GM18861 (cell line): ENCODE results near the gene BNC2.
"Not testable (repeated sequence)": the region's sequence is repeated elsewhere in the genome, so short reads cannot be mapped to it uniquely, and the experiment has no call there.

Source experiments
- ATAC-seq: cut with Tn5 transposase; IDR thresholded peaks from one replicate; pipeline ENCODE4 v1.9.1; 2021; ENCODE audit not compliant: unreplicated experiment

BNC2 gene

DNA sequence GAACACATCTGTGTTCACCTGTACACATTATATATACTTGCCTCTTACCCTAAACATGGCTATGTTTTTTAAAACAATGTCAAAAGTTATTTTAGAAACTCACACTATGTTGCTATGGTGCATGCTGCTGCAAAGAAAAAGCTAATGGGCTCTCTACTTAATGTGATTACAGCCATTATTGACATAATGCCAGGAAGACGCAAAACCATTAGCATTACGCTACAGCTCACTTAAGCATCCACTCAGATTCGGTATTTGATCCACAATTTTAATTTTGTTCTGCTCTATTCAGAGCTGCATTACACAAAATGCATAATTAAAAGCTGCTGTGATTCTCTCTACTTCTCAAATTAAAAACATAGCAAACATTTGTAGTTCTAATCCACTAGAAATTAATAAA is 395.2 kb downstream of the BNC2 start:
- no peak for ATAC-seq

DNA sequence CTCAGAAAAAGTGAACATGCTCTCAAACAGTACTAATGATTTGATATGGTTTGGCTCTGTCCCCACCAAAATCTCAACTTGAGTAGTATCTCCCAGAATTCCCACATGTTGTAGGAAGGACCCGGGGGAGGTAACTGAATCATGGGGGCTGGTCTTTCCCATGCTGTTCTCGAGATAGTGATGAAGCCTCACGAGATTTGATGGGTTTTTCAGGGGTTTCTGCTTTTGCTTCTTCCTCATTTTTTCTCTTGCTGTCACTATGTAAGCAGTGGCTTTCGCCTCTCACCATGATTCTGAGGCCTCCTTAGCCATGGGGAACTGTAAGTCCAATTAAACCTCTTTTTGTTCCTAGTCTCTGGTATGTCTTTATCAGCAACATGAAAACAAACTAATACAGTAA is 401.3 kb downstream of the BNC2 start:
- ATAC-seq, result no peak

DNA sequence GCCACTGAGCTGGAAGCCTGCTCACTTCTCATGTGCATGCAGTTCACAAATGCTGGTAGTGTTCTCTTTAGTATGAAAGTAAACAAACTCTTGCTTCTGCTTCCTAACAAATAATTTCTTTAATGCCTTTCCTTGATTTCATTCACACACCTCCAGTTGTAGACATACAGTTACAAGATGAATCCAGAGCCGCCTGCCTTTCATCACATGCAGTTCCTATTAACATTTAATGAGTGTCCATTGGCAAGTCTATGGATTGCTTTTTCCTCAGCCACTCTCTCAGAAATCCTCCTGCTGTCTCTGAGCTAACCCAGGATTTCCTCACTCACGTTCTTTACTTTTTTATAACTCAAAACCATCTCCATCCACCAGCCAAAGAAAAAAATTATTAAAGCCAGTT is 408.6 kb downstream of the BNC2 start:
- no peak for ATAC-seq

DNA sequence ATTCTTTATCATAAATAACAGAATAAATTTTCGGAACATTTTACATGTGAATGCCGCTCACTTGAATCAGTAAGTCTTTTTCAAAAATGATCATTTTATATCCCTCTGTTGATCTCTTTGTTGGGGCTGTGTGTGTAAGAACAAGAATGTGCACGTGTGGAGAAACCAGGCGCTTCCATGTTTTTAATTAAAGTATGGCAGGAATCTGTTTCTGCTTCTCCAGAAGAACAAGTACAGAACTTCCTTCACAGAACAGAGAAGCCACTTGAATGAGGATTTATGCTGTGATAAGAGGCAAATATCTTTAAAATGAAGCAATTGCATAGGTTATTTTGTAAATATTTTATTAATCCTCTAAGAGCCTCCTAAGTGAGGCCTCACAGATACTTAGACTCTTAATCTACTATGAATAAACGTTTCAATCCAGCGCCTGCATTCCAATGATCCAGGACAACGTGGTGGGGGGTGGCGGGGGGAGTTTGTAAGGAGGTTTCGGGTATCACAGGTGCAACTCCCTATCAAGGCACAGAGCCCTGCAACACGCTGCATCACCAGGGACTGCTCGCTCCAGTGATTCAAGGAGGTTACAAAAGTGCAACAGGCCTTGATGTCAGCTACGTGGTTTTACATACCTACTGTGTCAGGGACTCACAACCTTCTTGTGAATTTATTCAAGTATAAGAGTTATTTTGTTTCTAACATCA is 409.2 kb downstream of the BNC2 start:
- ATAC-seq, result no peak

DNA sequence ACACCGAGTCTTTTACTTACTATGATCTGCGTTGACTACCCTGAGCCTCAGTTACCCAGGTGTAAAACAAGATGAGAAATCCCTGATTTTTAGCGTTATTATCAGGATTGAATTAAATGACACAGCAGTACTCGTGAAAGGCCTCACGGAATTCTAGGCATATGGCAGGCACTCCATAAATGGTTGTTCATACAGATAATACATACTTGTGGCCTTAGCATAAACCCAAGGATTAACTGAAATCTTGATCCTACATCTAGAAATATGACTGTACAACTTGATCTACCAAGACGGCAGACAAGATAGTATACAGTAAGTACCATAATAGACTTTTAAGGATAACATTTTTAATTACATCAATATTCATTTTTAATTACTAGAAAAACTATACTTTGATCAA is 409.8 kb downstream of the BNC2 start:
- no peak for ATAC-seq

DNA sequence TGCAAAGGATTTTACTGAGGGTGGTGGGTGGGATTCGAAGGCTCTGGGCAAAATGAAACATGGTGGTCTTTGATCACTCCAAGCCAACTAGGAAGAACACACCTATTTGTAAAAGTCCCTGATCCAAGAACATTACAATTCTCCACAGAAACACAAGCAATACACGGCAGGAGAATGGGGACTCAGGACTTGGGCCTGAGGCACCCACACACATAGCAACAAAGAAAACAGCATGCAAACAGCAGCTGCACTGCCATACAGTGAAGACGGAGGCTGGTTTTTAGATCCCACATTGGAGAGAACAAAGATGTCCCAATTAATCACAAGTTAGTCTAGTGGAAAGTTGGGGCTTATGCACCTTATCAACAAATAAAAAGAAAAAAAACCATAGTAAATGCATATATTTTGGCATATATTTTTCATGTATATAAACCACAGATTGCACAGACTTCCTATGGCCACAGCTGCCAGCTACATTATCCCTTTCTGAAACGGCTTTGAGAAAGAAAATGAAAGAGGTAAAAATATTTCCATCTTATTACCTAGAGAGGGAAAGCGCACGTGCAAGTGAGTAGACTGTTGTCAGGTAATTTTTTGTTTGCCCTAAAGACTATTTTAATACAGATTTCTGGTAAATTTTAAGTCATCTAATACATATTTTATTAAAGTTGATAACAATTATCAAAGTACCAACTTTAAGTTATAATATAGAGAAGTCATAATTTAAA is 410.9 kb downstream of the BNC2 start:
- ATAC-seq, result no peak

DNA sequence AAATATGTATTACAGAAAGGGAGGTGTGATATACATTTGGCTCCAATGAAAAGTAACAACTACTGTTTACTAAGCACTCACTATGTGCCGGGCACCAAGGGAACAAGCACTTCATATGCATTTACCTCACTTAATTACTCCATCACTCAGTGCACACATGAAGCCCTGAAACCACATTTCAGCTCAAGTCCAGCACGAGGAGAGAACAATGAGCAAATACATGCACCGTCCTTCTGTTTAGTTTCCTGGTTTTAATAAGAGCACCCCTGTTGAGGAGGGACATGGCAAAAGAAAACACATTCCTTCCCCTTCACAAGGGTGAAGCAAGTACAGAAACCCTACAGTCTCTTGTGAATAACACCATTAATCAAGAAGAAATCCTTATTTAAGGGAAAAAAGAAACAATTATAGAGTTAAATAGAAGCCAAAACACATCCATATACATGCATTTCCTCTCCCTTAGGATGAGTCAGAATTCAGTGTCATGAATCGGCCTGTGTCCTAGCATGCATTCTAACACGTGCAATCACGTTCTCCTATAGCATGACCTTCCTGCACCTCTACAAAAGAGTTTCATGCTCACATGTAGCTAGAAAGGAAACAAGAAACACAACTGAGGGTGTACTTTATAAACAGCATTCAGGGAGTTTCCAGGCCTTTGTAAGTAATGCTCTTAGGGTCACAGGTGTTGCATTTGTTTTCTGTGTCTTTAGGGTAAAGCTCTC is 411.6 kb downstream of the BNC2 start:
- no peak for ATAC-seq

DNA sequence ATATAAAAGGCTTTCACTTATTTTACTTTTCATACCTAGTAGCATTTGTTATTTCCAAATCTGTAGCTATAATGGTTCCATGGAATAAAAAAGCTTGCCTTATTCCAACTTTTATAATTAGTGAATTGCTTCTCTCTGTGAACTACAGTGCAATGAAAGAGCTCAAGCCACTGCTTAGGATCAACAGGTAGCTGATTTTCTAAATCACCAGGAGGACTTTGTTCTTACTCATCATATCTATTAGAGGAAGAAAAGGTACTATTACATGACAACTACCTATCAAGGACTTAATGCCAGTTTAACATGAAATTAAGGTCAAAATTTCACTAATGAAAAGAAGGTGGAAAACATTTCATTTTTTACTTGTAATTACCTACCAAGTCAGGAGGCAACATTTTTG is 414.6 kb downstream of the BNC2 start:
- ATAC-seq, result no peak

DNA sequence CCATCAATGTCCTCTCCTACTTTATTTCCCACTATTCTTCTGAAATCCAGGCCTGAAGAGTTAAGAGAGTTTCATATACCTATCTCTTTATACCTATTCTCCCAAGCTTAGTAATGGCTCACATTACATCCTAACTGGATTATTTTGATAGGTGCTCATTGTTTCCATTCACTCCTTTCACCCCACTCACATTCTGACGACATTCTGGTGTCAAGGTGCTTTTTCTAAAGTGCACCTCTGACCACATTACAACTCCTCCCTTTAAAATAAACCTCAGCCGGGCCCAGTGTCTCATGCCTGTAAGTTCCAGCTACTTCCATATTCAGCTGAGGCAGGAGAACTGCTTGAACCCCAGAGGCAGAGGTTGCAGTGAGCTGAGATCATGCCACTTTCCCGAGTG is 417.1 kb downstream of the BNC2 start:
- no peak for ATAC-seq

DNA sequence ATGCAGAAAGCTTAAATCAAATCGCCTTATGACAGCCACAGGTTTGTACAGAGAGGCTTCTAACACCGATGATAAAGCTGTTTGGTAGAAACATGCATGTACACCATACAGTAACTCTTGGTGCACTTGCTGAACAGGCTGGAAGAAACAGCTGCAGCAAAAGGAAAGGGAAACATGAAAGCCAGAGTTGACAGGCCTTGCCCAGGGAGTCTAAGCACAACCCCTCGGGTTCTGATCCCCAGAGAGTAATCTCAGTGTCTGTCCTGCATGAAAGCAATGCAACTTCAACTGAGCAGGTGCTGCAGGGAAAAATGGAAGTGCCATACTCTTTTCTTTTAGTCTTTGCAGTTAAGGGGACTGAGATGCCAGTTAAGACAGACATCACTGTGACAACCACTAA is 419.9 kb downstream of the BNC2 start:
- no peak for ATAC-seq

DNA sequence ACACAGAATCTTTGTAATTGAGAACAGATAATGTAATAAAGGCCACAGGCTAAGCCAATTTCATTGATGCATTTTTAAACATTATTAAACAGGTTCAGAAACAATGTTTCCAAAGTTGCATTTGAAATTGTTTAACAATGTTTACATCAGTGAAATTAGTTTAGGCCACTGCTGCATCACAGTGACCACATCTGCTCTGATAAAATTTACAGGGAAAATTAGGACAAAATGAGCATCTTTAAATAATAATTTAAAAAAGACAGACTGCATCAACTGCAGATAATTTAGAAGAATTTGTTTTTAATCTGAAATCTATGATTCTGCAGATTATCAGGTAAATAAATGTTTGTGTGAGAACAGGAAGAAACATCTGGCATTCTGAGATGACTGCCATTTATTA is 420.4 kb downstream of the BNC2 start:
- no peak for ATAC-seq

DNA sequence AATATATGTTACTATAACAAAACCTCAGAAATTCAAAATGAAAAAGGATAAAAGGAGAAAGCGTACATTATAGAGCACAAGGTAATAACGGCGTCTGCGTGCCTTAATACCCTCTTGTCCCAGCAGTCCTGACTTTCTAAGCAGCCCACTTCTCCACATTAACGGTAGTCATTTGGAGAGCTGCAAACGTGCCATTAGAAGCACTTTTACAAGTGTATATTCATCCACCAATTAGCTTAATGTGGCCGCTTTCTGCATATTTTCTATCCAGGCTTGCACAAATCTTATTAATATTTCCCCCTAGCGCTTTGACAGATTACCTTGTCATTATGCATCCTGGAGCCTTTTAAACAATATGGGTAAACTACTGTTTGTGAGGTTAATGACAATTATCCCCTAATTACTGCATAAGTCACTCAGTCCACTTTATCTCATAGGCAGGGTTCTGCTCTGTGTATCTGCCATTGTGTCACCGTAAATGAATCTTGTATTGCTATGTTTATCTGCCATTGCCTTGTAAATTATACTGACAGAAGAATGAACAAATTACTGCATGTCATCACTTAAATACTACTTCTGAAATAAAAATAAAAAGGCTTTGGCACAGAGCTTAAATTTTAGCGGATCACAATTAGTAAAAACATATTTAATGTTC is 421.3 kb downstream of the BNC2 start:
- no peak for ATAC-seq

DNA sequence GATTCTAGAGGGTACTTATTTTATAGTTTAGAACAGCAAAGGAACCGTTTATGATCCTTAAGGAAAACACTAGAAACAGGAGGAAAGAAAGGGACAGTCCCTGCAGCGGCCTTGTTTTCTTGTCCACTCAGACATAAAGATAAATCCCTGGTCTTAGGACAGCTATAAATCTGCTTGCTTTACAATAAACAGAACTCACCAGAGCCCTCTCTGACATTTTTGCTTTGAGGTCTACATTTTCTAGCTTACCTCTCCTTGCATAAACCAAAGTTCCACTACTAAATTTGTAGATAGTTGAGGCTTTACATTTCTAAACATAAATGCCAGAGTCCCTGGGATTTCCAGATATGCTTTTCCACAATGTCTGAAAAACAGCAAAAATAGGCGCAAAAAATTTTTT is 422.5 kb downstream of the BNC2 start:
- ATAC-seq, result no peak

DNA sequence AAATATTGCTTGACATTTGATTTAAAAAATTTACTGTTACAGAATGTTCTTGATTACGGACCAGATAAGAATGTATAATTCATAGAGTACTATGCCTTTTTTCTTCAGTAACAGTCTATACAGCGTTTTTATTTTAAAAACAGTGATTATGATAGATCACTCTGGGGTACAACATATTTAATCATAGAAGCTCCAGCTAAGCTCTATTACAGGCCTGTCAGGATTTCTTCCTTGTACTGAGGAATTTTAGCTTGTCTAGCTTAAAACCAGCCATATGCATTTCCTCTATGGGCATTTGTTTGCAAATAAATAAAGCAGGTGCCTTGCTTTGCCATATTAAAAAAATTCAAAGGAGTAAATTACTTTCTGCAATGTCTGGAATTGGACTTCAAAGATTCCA is 423.8 kb downstream of the BNC2 start:
- no peak for ATAC-seq

DNA sequence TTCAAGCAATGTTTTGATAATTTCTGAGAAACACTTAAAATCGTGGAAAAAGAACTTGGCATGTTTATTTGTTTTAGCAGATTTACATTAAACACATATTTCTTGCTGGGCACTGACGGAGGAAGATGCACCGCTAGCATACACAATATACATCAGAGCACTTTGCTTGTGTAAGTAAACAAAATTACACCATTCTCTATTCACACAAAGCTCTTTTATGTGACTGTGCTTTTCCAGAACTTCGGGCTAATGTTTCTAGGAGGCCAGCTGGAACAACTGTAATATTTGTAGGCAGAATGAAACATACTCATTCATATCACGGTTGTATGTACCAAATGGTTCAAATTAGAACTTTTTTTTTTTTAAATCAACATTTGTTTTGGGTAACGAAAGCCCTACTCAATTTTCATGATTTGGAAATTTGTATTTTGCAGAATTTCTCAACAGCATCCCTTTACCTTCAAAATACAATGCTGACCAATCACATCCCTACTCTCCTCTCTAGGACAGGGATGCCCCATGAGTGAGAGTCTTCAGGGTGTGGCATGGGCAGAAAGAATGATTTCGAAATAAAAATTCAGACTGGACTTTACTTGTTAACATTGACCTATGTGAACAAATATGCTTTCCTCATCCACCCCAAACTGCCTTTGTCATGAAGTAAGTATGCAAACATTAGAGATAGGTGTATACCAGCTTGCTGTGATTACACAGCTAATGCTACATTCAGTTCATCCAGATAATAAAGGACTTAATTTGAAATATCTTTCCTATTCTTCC is 425.1 kb downstream of the BNC2 start:
- ATAC-seq, result no peak

DNA sequence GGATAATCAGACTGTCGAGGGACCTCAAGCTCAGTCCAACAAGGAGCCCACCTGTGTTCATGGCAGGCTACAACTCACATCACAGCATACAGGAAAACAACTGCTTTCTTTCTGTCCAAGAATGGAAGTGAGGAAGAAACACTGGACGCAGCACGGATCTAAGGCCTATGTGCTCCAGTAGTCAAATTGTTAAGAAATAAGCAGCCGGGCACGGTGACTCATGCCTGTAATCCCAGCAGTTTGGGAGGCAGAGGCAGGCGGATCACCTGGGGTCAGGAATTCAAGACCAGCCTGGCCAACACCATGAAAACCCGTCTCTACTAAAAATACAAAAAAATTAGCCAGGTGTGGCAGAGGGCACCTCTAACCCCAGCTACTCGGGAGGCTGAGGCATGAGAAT is 427.8 kb downstream of the BNC2 start:
- ATAC-seq, result no peak

DNA sequence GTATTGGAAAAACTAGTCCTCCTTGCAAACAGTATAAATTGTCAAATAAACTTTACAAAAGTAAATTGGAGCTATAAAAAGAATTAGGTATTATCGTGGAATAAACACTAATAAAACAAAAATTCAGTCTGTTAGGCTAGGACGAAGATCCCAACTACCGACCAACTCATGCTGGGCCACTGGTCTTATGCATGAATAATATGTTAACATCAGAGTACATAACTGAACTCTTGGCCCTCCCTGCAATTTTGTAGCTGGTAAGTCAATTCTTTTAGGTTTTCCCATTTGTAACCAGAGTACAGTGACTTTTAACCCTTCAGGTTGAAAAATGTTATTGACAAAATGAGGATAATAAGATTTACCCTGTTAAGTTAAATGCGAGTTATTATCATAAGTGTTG is 428.7 kb downstream of the BNC2 start:
- no peak for ATAC-seq

DNA sequence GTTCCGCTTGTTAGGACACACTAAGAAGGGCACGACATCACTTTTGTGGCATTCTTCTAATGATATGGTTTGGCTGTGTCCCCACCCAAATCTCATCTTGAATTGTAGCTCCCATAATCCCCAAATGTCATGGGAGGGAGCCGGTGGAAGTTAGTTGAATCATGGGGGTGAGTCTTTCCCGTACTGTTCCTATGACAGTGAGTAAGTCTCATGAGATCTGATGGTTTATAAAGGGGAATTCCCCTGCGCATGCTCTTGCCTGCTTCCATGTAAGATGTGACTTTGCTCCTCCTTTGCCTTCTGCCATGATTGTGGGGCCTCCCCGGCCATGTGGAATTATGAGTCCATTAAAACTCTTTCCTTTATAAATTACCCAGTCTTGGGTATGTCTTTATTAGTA is 431.6 kb downstream of the BNC2 start:
- not testable (repeated sequence) for ATAC-seq

DNA sequence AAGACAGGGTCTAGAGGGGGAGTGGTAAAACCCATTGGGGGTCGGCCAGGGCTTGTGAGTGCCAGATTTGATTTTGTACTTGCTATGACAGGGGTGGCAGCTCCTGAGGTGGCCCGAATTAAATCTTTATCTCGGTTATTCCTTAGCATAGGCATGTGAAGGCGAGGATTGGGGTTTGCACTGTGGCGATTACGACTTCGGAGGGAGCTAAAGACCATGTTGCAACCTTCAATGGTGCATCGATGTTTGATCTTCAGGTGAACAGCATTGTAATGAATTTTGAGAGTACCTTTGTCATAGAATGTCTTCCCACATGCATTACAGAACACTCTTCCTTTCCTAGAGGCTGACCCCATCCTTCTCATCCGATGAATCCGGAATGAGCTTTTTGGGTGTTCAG is 433.9 kb downstream of the BNC2 start:
- no peak for ATAC-seq

DNA sequence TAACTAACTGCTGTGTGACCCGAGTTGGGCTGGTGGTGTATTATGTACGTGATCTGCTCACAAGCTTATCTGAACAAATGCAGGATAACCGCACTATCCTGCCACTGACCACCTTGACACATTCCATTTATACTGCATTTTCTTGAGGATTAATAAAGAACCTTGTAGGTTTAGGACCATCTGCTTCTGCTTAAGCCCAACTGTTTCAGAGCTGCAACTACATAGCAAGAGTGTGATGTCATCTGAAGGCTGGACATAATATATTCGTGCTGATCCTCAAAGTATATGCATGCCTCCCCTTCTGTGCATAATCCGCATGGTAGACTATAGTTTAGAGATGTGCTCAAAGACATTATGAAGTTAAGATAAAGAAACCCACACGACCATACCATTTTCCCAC is 435.9 kb downstream of the BNC2 start:
- no peak for ATAC-seq

DNA sequence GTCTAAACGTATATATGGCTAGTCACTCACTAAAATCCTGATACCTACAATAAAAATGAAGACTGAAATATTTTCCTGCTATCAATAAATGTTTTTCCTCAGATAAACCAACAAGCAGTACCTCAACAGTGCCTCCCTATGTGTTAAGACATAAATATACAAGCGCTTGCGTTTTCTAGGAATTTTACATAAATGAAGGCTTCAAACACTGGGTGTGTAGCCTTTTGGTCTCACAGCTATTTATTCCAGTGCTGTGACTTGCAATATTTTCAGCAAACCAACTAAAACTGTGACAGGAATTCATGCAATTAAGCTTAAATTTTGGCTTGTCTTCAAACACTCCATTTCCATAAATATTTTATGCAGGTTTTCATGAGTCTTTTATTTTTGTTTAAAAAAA is 437.0 kb downstream of the BNC2 start:
- ATAC-seq, result no peak
